HG02981 (cell line): ENCODE data around the gene SCGB2B2.
"Not testable (repeated sequence)": the region's sequence is repeated elsewhere in the genome, so short reads cannot be mapped to it uniquely, and the experiment has no call there.

ENCODE experiments used
- ATAC-seq: cut with Tn5 transposase; IDR thresholded peaks from one replicate; pipeline ENCODE4 v1.9.1; 2021; ENCODE audit warnings: mild to moderate bottlenecking, moderate library complexity; ENCODE audit not compliant: unreplicated experiment

The SCGB2B2 gene, protein sequence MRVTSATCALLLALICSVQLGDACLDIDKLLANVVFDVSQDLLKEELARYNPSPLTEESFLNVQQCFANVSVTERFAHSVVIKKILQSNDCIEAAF

DNA sequence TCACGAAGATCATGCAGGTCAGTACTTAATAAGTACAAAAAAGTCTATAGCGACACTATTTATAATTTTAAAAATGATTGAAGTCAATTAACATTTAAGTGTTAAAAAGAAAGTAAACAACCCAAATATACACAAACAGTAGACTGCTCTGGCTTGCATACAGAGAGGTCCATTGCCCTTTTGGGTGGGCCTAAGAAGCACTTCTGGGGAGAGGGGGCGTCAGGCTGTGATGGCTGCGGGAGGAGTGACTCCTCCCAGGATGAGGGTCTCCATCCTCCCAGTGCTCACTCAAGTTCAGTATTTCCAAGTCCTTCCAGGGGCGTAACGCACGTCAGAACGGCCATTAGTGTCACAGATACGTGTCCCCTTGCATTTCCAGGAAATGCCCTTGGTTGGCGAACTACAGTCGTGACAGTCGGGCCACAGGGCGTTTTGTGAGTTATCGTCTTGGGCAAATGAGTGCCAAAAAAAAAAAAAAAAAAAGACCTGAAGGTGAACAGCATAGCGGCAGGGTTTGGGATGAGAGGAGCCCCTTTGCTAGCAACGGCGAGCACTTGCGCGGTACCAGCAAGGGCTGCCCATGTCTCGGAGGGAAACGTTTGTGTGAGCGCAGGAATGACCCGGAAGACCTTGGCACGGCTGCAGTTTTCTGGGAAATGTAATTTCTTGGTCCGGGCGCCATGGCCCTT, at the start of gene SCGB2B2:
Gene SCGB2B2, minus strand, starts transcription at position 463 of the 689 bp plus-strand sequence. CDS start 82,596 bp downstream, outside the sequence.
- ATAC-seq = peak; percentile 40

DNA sequence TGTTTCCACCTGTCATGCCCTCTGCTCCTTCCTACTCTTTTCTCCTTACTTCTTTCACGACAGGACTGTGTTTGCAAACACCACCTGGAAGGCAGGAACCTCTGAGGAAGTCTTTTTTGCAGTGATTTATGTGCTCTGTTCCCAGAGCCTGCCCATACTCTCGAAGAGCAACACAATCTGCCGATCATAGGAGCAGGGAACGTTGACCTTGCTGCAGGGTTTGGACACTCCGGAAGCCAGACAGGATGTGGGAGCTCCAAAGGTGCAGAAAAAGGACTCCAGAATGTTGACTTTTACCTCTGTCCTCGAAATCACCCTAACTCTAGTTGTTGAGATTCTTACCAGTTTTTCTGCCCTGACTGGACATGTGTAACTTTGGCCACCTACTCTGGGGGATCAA, 48.4 kb upstream of the SCGB2B2 start:
- ATAC-seq = no peak

DNA sequence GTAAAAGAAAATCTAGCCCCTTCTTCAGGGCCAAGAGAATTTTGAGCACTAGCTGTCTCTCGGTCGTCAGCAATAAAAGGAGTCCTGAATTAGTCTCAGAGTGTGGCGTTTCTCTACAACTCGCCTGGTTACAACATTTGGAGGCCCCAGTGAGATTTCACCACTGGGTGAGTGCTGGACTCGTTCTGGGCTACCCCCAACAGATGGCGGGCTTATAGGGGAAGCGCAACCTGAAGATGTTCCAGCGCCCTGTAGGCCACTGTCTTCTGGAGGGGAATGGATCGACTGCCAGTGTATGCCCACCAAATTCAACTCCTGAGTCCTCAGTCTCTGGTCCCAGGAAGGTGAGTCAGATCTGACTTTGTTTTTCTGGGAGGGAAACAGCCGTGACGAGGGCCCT, 45.4 kb upstream of the SCGB2B2 start:
- ATAC-seq = no peak

DNA sequence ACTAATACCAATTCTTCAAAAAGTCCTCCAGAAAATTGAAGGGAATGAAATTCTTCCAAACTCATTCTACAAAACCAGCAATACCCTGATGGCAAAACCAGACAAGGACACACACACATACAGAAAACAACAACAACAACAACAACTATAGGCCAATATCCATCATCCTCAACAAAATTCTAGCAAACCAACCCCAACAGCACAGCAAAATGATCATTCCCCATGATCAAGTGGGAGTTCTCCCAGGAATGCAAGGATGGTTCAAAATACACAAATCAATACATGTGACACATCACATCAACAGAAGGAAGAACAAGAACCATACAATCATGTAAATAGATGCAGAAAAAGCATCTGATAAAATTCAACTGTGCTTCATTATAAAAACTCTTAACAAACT, 38.4 kb upstream of the SCGB2B2 start:
- ATAC-seq = no peak

DNA sequence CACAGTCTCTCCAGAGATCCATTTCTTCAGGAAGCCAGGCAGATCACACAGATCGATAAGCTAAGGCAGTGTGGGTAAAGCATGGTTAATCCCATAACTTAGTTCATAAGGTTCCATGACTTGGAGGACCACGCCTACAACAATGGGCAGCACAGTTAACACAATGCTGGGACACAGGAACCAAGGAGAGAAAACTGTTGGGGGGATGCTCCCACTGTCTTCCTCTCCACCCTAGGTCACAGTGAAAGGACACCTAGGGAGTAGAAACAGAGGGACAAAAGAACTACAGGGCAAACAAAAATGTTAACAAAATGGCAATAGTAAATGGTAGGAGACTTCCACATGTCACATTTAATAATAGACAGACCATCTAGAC, 36.3 kb upstream of the SCGB2B2 start:
- ATAC-seq = no peak

DNA sequence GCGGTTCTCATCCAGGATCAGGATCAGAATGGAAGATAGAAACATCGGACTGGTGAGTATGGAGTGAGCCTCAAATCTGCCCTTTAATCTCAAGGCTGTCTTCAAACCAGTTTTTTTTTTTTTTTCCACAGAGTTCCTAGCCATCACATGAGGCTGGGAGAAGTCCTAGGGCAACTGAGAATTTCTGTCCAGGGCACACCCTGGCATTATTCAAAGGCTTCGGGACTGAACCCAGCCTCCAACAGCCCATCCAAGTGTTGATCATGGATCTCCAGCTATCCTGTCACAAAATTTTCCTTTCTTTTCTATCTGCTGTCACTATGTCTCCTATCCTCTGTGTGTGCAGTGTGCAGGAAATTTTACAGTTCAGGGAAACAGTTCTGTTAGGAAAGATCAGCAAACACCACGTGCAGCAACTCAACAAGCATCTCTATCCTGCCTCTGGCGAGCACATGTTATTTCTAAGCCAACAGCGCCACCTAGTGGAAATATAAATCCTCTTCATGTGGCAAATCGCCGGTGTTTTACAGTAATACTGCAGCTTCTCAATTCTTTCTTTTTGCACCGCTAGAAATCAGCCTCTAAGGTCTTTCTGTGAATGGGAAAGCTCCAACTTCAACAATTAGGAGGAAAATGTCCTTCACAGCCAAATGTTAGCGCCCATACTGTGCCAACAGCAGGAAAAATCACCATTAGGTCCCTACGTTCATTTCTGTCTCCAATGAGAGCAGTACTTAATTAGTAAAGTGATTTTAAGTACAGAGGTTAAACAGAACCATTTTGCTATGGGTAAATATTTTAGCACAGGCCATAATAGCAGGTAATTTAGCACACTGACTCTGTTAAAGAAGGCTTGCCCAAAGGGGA, 35.7 kb upstream of the SCGB2B2 start:
- no peak for ATAC-seq

DNA sequence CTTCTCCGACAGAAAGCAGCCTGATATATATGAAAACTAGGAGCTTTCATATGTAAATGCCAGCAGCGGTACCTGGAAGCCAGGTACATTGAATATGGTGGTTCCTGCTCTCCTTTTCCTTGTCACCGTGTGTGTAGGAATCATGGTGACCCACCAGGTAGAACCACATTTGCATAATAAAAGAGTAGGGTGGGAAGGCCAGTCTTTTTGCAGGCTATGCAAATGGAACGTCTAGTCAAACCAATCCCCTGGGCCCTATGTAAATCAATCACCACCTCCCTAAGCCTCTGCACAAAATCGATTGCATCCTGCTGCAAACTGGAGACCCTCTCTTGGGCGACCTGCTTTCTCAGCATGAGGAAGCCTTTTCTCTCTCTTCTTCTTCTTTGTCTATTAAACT, 34.9 kb upstream of the SCGB2B2 start:
- no peak for ATAC-seq

DNA sequence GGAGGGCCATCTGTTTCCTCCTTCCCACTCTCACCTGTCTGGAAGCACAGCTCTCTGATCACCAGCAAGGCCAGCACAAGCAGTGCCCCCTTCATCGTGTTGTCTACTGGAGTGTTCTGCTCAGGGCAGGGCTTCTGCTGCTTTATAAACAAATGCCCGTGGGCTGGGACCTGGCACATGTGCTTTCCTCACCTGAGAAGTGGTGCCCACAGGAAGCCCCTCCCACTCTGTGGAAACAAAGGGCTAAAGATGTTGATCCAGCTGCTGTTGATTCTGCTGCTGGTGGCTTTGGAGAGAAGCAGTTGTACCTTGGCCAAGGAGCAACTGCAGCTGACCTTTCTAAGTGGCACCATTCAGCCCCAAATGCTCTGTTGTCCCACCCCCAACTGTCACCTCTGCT, 30.7 kb upstream of the SCGB2B2 start:
- no peak for ATAC-seq

DNA sequence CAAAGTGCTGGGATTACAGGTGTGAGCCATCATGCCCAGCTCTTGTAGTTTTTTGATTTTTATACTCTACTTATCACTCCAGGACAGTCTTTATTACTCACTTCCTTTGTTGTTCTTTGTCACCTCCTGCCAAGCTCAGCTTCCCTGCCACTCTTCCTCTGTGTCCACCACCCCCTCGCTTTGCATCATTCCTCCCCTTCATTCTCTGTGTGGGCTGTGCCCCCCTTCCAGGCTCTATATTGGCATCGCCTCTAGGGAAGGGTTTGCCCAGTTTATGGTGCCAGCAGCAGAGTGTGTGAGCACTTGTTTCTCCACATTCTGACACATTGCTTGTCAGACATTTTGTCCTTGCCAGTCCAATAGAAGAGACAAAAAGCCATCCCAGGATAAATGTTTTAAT, 15.6 kb upstream of the SCGB2B2 start:
- no peak for ATAC-seq

DNA sequence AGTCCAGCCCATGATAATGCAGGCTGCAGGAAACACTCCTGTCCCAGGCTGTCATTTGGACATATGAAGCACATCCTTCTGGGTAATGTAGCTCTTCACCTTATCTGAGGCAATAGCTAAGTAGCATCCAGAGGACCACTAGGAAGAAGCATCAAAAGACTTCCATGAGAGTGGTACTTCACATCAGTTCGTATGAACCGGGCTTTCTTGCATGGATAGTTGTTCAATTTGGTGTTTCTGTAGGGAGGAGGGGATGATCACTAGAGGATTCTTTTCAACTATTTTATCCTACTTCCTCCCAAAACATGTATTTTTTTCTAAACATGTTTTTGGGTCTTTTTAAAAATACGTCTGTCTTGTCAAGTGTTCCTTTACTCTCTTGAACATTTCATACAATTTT, 13.4 kb upstream of the SCGB2B2 start:
- no peak for ATAC-seq

DNA sequence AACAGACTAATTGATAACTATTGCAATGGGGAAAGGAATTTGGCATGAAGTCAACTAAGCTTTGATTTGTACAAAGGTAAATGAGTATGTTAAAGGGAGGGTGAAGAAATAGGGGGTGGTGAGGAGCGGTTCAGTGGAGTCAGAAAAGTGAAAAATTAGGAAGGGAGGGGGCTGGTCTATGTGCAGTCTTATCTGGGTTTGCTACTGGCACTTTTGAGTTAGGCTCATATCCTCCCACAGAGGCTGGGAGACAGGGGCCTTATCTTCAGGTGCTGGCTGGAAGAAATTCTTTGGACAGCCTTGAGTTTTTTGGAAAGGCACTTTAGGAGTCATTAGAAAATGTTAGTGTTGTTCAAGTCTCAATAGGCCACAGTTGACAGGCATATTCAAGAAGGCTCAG, 11.6 kb upstream of the SCGB2B2 start:
- ATAC-seq = no peak

DNA sequence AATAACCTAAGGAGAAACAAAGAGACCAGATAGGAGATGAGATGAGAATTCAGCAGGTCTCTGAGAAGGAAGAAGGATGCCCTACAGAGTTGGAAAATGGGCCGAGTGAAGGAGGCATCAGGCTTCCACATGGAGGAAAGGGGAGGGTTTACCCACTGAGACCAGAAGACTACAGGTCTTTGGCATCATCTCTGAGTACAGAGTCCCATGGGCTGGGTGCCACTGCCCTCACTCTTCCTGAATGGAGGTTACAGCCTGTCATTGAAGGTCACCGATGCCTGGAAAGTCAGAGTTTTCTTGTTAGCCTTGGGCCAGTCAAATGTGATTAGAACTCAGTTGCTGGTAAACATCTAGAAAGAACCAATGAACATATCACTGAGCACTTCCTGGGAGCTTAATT, 10.4 kb upstream of the SCGB2B2 start:
- no peak for ATAC-seq

DNA sequence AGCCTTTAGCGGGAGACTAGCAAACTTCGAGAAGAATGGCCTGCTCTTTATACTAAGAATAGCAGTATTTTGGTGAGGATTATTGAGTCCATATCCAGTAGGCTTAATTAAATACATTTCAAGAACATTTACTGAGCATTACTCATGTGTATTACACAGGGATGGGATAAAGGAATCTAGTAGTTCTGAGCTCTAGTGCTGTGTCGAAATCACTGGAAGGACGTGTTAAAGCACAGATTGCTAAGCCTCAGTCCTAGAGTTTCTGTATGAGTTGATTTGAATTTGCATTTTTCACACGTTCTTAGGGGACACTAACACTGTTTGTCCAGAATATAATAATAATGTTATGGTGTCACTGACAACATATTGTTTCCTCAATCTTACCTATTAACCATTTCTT, 9.5 kb upstream of the SCGB2B2 start:
- no peak for ATAC-seq

DNA sequence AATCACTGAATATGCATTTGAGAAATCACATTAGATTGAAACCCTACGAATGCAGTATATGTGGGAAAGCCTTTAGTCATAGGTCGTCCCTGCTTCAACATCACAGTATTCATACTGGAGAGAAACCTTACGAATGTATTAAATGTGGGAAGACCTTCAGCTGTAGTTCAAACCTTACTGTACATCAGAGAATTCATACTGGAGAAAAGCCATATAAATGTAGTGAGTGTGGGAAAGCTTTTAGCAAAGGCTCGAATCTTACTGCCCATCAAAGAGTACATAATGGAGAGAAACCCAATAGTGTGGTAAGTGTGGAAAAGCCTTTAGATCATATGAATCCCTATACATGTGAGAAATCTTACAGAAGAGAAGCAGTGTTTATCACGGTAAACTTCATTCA, 8.3 kb upstream of the SCGB2B2 start:
- not testable (repeated sequence) for ATAC-seq

DNA sequence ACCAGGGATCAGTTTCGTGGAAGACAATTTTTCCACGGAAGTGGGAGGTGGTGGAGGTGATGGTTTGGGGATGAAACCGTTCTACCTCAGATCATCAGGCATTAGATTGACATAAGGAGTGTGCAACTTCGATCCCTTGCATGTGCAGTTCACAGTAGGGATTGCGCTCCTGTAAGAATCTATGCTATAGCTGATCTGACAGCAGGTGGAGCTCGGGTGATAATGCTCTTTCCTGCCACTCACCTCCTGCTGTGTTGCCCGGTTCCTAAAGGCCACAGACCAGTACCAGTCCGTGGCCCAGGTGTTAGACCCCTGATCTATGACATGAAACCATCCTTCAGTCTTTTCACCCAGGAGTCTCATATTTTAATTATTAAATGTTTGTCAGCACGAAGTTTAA, 4.5 kb upstream of the SCGB2B2 start:
- no peak for ATAC-seq

DNA sequence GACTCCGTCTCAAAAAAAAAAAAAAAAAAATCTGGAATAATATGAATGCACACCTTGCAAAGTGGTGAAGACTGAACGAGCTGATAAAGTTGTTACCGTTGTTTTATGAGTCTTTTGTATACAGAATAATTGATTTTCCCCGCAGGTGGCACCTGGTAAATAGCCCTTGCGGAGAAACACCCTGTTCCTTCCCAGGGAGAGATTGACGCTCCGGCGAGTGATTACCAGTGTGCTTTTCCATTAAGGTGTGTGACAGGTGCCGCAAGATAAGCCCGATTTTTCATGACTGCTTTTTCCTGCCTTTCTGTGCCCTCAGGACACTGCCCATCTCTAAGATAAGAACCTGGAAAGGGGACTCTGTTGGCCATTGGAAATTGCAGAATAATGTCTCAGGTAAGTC, 1.5 kb upstream of the SCGB2B2 start:
- no peak for ATAC-seq

DNA sequence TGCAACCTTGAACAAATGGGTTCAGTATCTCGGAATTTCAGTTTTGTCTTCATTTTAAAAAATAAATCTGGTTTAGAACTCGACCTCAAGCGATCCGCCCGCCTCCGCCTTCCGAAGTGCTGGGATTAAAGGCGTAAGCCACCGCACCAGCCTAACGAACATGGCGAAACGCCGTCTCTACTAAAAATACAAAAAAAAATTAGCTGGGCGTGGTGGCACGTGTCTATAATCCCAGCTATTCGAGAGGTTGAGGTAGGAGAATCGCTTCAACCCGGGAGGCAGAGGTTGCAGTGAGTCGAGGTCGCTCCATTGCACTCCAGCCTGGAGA, 1.1 kb upstream of the SCGB2B2 start:
- no peak for ATAC-seq

DNA sequence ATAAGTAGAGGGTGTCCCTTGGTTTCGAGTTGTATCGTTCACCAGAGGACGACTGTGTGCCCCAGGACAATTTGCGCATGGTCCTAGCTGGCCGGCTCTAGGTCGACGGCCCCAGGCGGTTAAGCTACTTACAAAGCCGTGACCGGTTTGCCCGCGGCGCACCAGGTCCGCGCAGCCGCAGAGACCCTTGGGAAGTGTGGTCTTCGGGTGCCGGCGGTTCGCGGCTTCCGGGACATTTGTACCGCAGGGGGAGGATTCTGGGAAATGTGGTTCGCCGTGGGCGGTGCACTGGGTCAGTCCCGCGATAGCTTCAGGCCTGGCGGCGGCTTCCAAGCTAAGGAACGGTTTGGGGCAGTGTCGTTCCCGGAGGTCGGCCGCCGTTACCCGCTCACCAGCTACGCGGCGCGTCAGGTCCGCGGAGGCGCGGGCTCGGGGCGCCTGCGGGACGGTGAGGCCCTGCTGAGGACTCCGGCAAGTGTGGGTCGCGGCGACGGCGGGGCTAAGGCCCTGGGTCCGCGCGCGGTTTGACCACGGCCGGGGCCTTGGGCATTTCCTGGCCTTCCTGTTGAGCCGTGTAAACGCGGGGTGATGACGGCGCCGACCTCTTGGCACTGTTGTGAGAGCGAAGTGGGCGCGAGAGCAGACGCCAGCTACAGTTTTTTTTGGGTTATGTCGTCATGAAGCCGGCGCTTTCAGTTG, 576 bp upstream of the SCGB2B2 start, which contains the start of gene ZNF302:
Gene ZNF302, plus strand, starts transcription at position 293 of the 699 bp plus-strand sequence. CDS start 1,127 bp downstream, outside the sequence.
- ATAC-seq = peak; percentile 89

DNA sequence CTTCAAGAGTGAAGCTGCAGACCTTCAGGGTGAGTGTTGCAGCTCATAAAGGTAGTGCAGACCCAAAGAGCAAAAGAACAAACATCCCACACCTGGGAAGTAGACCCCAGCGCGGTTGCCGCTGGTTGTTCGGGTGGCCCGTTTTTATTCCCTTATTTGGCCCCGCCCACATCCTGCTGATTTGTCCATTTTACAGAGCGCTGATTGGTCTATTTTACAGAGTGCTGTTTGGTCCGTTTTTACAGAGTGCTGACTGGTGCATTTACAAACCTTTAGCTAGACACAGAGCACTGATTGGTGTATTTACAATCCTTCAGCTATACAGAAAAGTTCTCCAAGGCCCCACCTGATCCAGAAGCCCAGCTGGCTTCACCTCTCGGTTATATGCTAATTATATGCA, 1.0 kb downstream of the SCGB2B2 start:
- no peak for ATAC-seq

DNA sequence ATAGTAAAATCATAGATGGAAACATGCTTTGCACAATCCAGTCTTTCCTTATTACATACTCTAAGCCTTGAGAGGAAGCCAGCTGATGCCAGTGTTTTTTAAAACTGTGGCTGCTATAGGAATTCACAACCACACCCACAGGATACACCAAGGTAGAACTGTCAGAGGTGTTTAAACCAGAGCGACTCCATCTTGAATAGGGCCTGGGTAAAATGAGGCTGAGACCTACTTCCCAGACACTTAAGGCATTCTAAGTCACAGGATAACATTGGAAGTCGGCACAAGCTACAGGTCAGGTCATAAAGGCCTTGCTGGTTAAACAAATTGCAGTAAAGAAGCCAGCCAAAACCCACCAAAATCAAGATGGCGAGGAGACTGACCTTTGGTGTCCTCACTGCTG, 1.7 kb downstream of the SCGB2B2 start:
- ATAC-seq = no peak

DNA sequence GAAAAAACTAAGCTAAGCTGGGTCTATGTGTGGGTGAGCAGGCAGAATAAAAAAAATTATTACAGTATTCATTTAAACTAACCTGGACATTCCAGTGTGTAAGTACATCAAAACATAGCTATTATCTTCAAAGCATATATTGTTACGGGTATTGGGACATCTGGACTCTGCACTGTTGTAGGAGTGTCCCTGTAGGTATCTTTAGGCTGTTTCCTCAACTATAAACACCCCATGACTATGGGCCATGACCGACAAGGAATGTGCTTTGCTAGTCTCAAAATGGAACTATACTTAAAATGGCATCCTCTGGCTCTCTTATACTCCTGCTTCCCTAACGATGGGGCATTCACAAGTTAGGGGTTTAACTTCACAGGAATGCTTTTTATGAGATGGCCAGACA, 3.4 kb downstream of the SCGB2B2 start:
- ATAC-seq = no peak

DNA sequence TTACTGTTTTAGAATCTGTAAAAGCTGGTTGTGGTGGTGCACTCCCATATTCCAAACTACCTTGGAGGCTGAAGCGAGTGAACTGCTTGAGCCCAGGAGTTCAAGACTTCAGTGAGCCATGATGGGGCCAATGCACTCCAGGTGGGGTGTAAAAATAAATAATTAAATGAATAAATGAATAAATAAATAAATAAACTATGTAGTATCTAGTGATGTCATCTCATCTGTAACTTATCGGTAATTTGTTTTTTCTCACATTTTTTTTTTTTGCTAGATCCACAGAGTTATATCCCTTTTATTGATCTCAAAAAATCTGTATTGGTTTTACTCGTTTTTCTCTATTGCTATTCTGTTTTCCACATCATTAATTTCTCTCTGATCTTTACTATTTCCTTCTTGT, 5.0 kb downstream of the SCGB2B2 start:
- ATAC-seq = no peak
